ENCODE data around the gene PALM.

DNA sequence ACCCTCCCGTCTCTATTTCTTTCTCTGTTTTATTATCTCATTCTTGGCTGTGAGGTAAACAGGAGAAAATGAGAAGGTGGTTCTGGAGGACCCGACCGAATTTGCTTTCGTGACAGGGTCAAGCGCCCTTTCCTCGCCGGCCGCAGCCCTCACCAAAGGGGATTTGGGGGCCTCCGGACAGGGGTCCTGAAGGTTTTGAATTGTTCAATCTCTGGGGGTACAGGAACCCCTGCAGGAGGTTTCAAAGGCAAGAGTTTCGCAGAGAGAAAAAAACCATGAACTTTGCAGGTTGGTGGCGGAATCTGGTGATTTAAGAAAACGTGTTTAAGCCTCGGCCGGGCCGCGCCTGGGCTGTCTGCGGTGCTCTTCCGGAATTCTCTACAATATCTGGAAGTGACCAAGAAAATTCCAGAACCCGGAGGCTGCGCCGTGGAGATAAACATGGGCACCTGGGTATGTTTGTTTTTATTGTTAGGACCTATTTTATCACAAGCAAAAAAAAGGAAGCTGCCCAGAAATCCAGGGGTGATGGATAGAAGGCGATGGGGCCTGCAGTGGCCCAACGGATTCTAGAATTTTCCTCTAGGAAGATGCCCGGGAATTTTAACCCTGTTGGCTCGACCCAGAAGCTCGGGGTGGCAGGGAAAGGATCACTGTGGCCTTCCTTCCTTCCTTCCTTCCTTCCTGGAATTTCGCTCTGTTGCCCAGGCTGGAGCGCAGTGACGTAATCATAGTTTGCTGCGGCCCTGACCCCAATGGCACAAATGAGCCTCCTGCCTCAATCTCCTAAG, 74.3 kb downstream of the PALM start:
- TF ChIP-seq, protein P1, sequence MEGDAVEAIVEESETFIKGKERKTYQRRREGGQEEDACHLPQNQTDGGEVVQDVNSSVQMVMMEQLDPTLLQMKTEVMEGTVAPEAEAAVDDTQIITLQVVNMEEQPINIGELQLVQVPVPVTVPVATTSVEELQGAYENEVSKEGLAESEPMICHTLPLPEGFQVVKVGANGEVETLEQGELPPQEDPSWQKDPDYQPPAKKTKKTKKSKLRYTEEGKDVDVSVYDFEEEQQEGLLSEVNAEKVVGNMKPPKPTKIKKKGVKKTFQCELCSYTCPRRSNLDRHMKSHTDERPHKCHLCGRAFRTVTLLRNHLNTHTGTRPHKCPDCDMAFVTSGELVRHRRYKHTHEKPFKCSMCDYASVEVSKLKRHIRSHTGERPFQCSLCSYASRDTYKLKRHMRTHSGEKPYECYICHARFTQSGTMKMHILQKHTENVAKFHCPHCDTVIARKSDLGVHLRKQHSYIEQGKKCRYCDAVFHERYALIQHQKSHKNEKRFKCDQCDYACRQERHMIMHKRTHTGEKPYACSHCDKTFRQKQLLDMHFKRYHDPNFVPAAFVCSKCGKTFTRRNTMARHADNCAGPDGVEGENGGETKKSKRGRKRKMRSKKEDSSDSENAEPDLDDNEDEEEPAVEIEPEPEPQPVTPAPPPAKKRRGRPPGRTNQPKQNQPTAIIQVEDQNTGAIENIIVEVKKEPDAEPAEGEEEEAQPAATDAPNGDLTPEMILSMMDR (conservative IDR thresholded peaks at IDR 0.05; ENCODE audit: low read depth, low read length) = no peak
- no peak for TF ChIP-seq EZH2phosphoT487 (IDR thresholded peaks at IDR 0.05; ENCODE audit: borderline replicate concordance, low read length)

Measured in PC-3 (cell line).